HG02678 (cell line): ENCODE data around the gene CWC22.
"Not testable (repeated sequence)": the region's sequence is repeated elsewhere in the genome, so short reads cannot be mapped to it uniquely, and the experiment has no call there.

Source experiments
- ATAC-seq: cut with Tn5 transposase; IDR thresholded peaks from one replicate; pipeline ENCODE4 v1.9.1; 2021; ENCODE audit warnings: mild to moderate bottlenecking, moderate library complexity; ENCODE audit not compliant: unreplicated experiment

Gene CWC22

GRCh38 chr2:179952658-179953057, 54.4 kb downstream of the CWC22 start:
- ATAC-seq, result peak; percentile 36

- ATAC-seq, result peak; percentile 69
Observed at GRCh38 chr2:179951680-179952079, 55.4 kb downstream of the CWC22 start.

- ATAC-seq, result no peak
Observed at GRCh38 chr2:179950391-179950790, 56.7 kb downstream of the CWC22 start.

- ATAC-seq, result no peak
Observed at GRCh38 chr2:179949438-179949837, 57.7 kb downstream of the CWC22 start.

- ATAC-seq, result no peak
Observed at GRCh38 chr2:179948058-179948457, 59.0 kb downstream of the CWC22 start.

- no peak for ATAC-seq
Observed at GRCh38 chr2:179946810-179947615, 60.1 kb downstream of the CWC22 start.

- ATAC-seq, result no peak
Observed at GRCh38 chr2:179946346-179946745, 60.8 kb downstream of the CWC22 start.

GRCh38 chr2:179939259-179939658, 67.8 kb downstream of the CWC22 start:
- no peak for ATAC-seq

GRCh38 chr2:179938026-179938425, 69.1 kb downstream of the CWC22 start:
- ATAC-seq, result no peak

- ATAC-seq, result no peak
Observed at GRCh38 chr2:179936654-179937053, 70.4 kb downstream of the CWC22 start.

- ATAC-seq, result no peak
Observed at GRCh38 chr2:179936141-179936540, 71.0 kb downstream of the CWC22 start.

- no peak for ATAC-seq
Observed at GRCh38 chr2:179932786-179933185, 74.3 kb downstream of the CWC22 start.

GRCh38 chr2:179931502-179931901, 75.6 kb downstream of the CWC22 start:
- ATAC-seq, result no peak

GRCh38 chr2:179929997-179930396, 77.1 kb downstream of the CWC22 start:
- not testable (repeated sequence) for ATAC-seq

- ATAC-seq, result no peak
Observed at GRCh38 chr2:179927041-179927440, 80.1 kb downstream of the CWC22 start.

- ATAC-seq, result no peak
Observed at GRCh38 chr2:179925713-179926112, 81.4 kb downstream of the CWC22 start.

- no peak for ATAC-seq
Observed at GRCh38 chr2:179917272-179917671, 89.8 kb downstream of the CWC22 start.

- ATAC-seq, result no peak
Observed at GRCh38 chr2:179915395-179915992, 91.6 kb downstream of the CWC22 start.

GRCh38 chr2:179913809-179914208, 93.3 kb downstream of the CWC22 start:
- no peak for ATAC-seq

- no peak for ATAC-seq
Observed at GRCh38 chr2:179911569-179911968, 95.5 kb downstream of the CWC22 start.

- ATAC-seq, result no peak
Observed at GRCh38 chr2:179910735-179911113, 96.4 kb downstream of the CWC22 start.
